Endothelial cell of umbilical vein (primary cell): ENCODE data around the gene SH3PXD2A. TPM values are rescaled to one million over a fixed set of nuclear protein-coding genes. Genes with fewer than 3 reads are reported as not detected.

Experiments
- BruUV-seq: library from RNA; stranded (reverse); fragments of 400-500 nt; replicated peaks from 2 replicates; lab custom pipeline; 2021; lab: Mats Ljungman, UMichigan
- CTCF ChIA-PET: fragments of 300-600, 350-600 bp; sonication (Branson Sonifier 250); formaldehyde crosslinking; loops from one replicate; lab custom pipeline; 2021; ENCODE audit warnings: antibody characterized with exemption, inconsistent platforms; lab: Charles Lee
- POLR2A ChIA-PET: fragments of 300-600, 350-600 bp; sonication (Branson Sonifier 250); formaldehyde crosslinking; loops from one replicate; lab custom pipeline; 2021; ENCODE audit warnings: antibody characterized with exemption, inconsistent platforms; lab: Charles Lee
- DNase-seq: peaks from one replicate; pipeline ENCODE4 v3.0.0-alpha.2; 2011; ENCODE audit warnings: low read depth, low spot score
- FAIRE-seq: peaks from 2 replicates; lab custom pipeline; 2011; peaks lifted over from hg19 to GRCh38; lab: Jason Lieb, UNC
- H2AFZ ChIP-seq: 2 replicates; pipeline ENCODE4 v1.6.0; 2012; ENCODE audit warnings: low read depth, low read length, control low read depth, inconsistent platforms
- H3K27ac ChIP-seq: 2 replicates; pipeline ENCODE4 v1.5.1; 2011; ENCODE audit warnings: low read depth, mild to moderate bottlenecking, control low read depth, low read length, moderate library complexity; ENCODE audit not compliant: insufficient read depth
- H3K27me3 ChIP-seq, 2 experiments: 2 replicates each; pipeline versions ENCODE4 v1.6.0 to v1.6.1; 2011; ENCODE audit warnings: low read length in 2 of 2, mixed read lengths in 1 of 2; ENCODE audit not compliant: control insufficient read depth in 2 of 2, insufficient read depth in 2 of 2
- H3K36me3 ChIP-seq, 2 experiments: 2 replicates in 1 of 2; 3 replicates in 1 of 2; pipeline ENCODE4 v1.5.1; 2011; ENCODE audit warnings: low read length in 2 of 2, mild to moderate bottlenecking in 1 of 2, moderate library complexity in 1 of 2; ENCODE audit not compliant: control insufficient read depth in 2 of 2, insufficient read depth in 2 of 2; ENCODE audit errors: extremely low read depth in 1 of 2
- H3K4me1 ChIP-seq: 3 replicates; pipeline ENCODE4 v1.5.1; 2011; ENCODE audit warnings: mild to moderate bottlenecking, low read length; ENCODE audit not compliant: control insufficient read depth, insufficient read depth; ENCODE audit errors: extremely low read depth
- H3K4me2 ChIP-seq: 2 replicates; pipeline ENCODE4 v1.6.1; 2011; ENCODE audit warnings: low read length, control low read depth, mixed read lengths; ENCODE audit not compliant: insufficient read depth
- H3K4me3 ChIP-seq, 3 experiments: fragments of 200-600 bp in 1 of 3; sonication (generic), shearing (Covaris generic) in 1 of 3; replicated peaks in 1 of 3; 2 replicates each; pipeline ENCODE4 v1.5.1; 2011 to 2016; ENCODE audit warnings: control low read depth in 3 of 3, low read length in 3 of 3, mild to moderate bottlenecking in 2 of 3, inconsistent platforms in 1 of 3, low read depth in 1 of 3, moderate library complexity in 1 of 3; ENCODE audit not compliant: insufficient read depth in 1 of 3
- H3K79me2 ChIP-seq: 2 replicates; pipeline ENCODE4 v1.6.0; 2012; ENCODE audit warnings: low read length, inconsistent platforms; ENCODE audit not compliant: control insufficient read depth, insufficient read depth
- H3K9ac ChIP-seq: replicated peaks from 2 replicates; pipeline ENCODE3; 2011; ENCODE audit warnings: low read length, control low read depth; ENCODE audit not compliant: insufficient read depth; ENCODE audit errors: extremely low read depth
- H3K9me1 ChIP-seq: replicated peaks from 3 replicates; pipeline ENCODE4 v1.6.0; 2011; ENCODE audit warnings: mild to moderate bottlenecking, low read length; ENCODE audit not compliant: control insufficient read depth, insufficient read depth; ENCODE audit errors: extremely low read depth
- H3K9me3 ChIP-seq: replicated peaks from 2 replicates; pipeline ENCODE4 v1.5.1; 2012; ENCODE audit warnings: low read length, inconsistent platforms; ENCODE audit not compliant: control insufficient read depth, insufficient read depth
- H4K20me1 ChIP-seq: replicated peaks from 2 replicates; pipeline ENCODE3; 2011; ENCODE audit warnings: mild to moderate bottlenecking, low read length; ENCODE audit not compliant: control insufficient read depth, insufficient read depth; ENCODE audit errors: extremely low read depth
- CTCF ChIP-seq, 2 donors: IDR thresholded peaks; 1 replicate in 1 of 2; 2 replicates in 1 of 2; pipeline ENCODE4 v1.5.1; 2011; ENCODE audit warnings: low read length in 2 of 2, mild to moderate bottlenecking in 2 of 2, moderate library complexity in 2 of 2, control low read depth in 1 of 2, inconsistent platforms in 1 of 2, low read depth in 1 of 2; ENCODE audit not compliant: insufficient read depth in 1 of 2; ENCODE audit errors: extremely low read depth in 1 of 2
- EZH2 ChIP-seq: IDR thresholded peaks from 2 replicates; pipeline ENCODE4 v1.6.1; 2012; ENCODE audit warnings: borderline replicate concordance, low read depth, mild to moderate bottlenecking, moderate library complexity, low read length, inconsistent platforms; ENCODE audit not compliant: severe bottlenecking
- FOS ChIP-seq: IDR thresholded peaks from 2 replicates; pipeline ENCODE4 v1.6.1; 2011; ENCODE audit warnings: mild to moderate bottlenecking, low read length, moderate library complexity, borderline replicate concordance; ENCODE audit not compliant: insufficient read depth
- GATA2 ChIP-seq: IDR thresholded peaks from 2 replicates; pipeline ENCODE4 v1.7.0; 2011; ENCODE audit warnings: low read depth, mild to moderate bottlenecking, moderate library complexity, mixed read lengths, low read length; ENCODE audit not compliant: insufficient read length, insufficient read depth
- JUN ChIP-seq: IDR thresholded peaks from 2 replicates; pipeline ENCODE4 v1.6.1; 2011; ENCODE audit warnings: borderline replicate concordance, low read depth; ENCODE audit not compliant: insufficient read length, insufficient read depth
- dilution Hi-C: fragments of 300-500 bp; cut with MboI; formaldehyde crosslinking; loops from one replicate; pipeline ENCODE4 v1.15.0; 2019; ENCODE audit warnings: low sequenced_read_pairs; ENCODE audit not compliant: extremely low pct_ligation_motif_present
- intact Hi-C: fragments of 100-400 bp; cut with micrococcal nuclease; formaldehyde crosslinking; loops from one replicate; pipeline ENCODE4 v1.10.0; 2022
- polyA plus RNA-seq, 4 experiments: library from polyadenylated mRNA; depleted of rRNA in 3 of 4; stranded (reverse) in 3 of 4; unstranded in 1 of 4; fragments of >200 nt; gene quantifications; 2 replicates each; pipeline versions ENCODE4 v1.2.1 to v1.2.3, GENCODE V29; 2011 to 2012; ENCODE audit warnings: missing spikeins in 1 of 4
- total RNA-seq: library from RNA; stranded (reverse); gene quantifications from 2 replicates; pipeline ENCODE4 v1.2.3, GENCODE V29; 2021

The SH3PXD2A gene
- total and polyA plus RNA-seq, 2 donors (not counting 3 experiments of a cell fraction or from before 2014, with no cell fraction given) = 1.4 to 5.1 TPM

- Histone ChIP-seq H3K27me3 (no peaks in the 10 kb centered on the region), H3K9ac (no peak overlapping the region), H3K4me1 (no peaks in the 10 kb centered on the region), H3K36me3 (no peaks in the 10 kb centered on the region), H2AFZ (no peak overlapping the region), H3K9me3 (no peaks in the 10 kb centered on the region), H4K20me1 (no peaks in the 10 kb centered on the region), H3K9me1 (no peaks in the 10 kb centered on the region), H3K27ac (no peak overlapping the region), H3K4me2 (no peak overlapping the region), H3K79me2 (no peaks in the 10 kb centered on the region), H3K4me3 (no peak overlapping the region)
- FAIRE-seq (no peak), DNase-seq (no peak)
- no TSS peak for BruUV-seq
- CTCF ChIA-PET = interaction anchor here (1.1 to 2.0 kb wide), 3 partner anchors 8 to 91 kb away, joined by 3 to 5 read pairs (median 5); no protein-coding TSS in a partner anchor
- TF ChIP-seq JUN (no peak), CTCF (IDR thresholded peaks at IDR 0.05; ENCODE audit: extremely low read depth in 1 of 2, insufficient read depth in 1 of 2, low read depth in 1 of 2, low read length in 2 of 2) (no peak), FOS (no peak)
- POLR2A ChIA-PET = no interaction called here
- intact Hi-C loops (no loop called here), dilution Hi-C loops (no loop called here)
These were observed 51.4 kb downstream of the SH3PXD2A start for GRCh38 chr10:103803941-103804340.

- Histone ChIP-seq H2AFZ (no peak overlapping the region), H3K36me3 (no peaks in the 10 kb centered on the region), H3K9me3 (no peaks in the 10 kb centered on the region), H4K20me1 (no peaks in the 10 kb centered on the region), H3K9ac (no peak overlapping the region), H3K27me3 (no peaks in the 10 kb centered on the region), H3K9me1 (no peaks in the 10 kb centered on the region), H3K27ac (no peak overlapping the region), H3K79me2 (no peaks in the 10 kb centered on the region), H3K4me3 (no peak overlapping the region), H3K4me2 (no peak overlapping the region), H3K4me1 (no peaks in the 10 kb centered on the region)
- FAIRE-seq (no peak), DNase-seq (no peak)
- dilution Hi-C loops = no loop called here
- CTCF ChIA-PET = interaction anchor here (1.1 to 2.0 kb wide), 5 partner anchors 9 to 90 kb away, joined by 3 to 5 read pairs (median 5); no protein-coding TSS in a partner anchor
- no TSS peak for BruUV-seq
- TF ChIP-seq EZH2 = no peak
- no peak for TF ChIP-seq GATA2
- TF ChIP-seq CTCF (IDR thresholded peaks at IDR 0.05; ENCODE audit: extremely low read depth in 1 of 2, insufficient read depth in 1 of 2, low read depth in 1 of 2, low read length in 2 of 2) = no peak
- intact Hi-C loops = no loop called here
- POLR2A ChIA-PET = no interaction called here
These were observed 52.6 kb downstream of the SH3PXD2A start for GRCh38 chr10:103802637-103803353.
